Gastroesophageal sphincter (tissue), 4 donors: ENCODE data around the gene EPHB2. TPM values are rescaled to one million over a fixed set of nuclear protein-coding genes. Genes with fewer than 3 reads are reported as not detected.

Experiments used
- ATAC-seq: fragments of 150-250 bp; one replicate; pipeline ENCODE4 v1.9.1; 2016; ENCODE audit warnings: mild to moderate bottlenecking, moderate library complexity
- H3K27ac ChIP-seq, 4 donors: fragments of 200-600 bp; sonication (generic) in 3 of 4; 1 replicate in 3 of 4; 2 replicates in 1 of 4; pipeline ENCODE4 v1.5.1; 2016 to 2019
- H3K27me3 ChIP-seq: fragments of 200-600 bp; sonication (generic); one replicate; pipeline ENCODE4 v1.5.1; 2019
- H3K36me3 ChIP-seq, 2 donors: fragments of 200-600 bp; sonication (generic); one replicate each; pipeline ENCODE4 v1.5.1; 2019; ENCODE audit warnings: control low read depth in 1 of 2
- H3K4me1 ChIP-seq, 3 donors: fragments of 200-600 bp; sonication (generic); 1 replicate in 2 of 3; 2 replicates in 1 of 3; pipeline ENCODE4 v1.5.1; 2016 to 2019; ENCODE audit warnings: control low read depth in 2 of 3
- H3K4me3 ChIP-seq, 2 donors: fragments of 200-600 bp; sonication (generic); one replicate each; pipeline ENCODE4 v1.5.1; 2019; ENCODE audit warnings: mild to moderate bottlenecking in 1 of 2, moderate library complexity in 1 of 2
- H3K9me3 ChIP-seq, 3 donors: fragments of 200-600 bp; sonication (generic); one replicate each; pipeline ENCODE4 v1.5.1; 2017 to 2019; ENCODE audit warnings: control low read depth in 2 of 3
- EP300 ChIP-seq: sonication (generic); formaldehyde crosslinking; IDR thresholded peaks from one replicate; pipeline ENCODE4 v1.6.1; 2017; ENCODE audit warnings: antibody characterized with exemption, mild to moderate bottlenecking
- POLR2A ChIP-seq, 2 donors: fragments of 450-650 bp; IDR thresholded peaks; one replicate each; pipeline ENCODE4 v1.6.1; 2017; ENCODE audit warnings: antibody characterized with exemption in 2 of 2, mild to moderate bottlenecking in 2 of 2, moderate library complexity in 1 of 2
- POLR2AphosphoS5 ChIP-seq: sonication (generic); formaldehyde crosslinking; IDR thresholded peaks from one replicate; pipeline ENCODE4 v1.6.1; 2017; ENCODE audit warnings: antibody characterized with exemption
- WGBS, 2 donors: methylation state at CpG; one replicate each; pipeline ENCODE4 v1.1.5; 2018; ENCODE audit warnings: low coverage in 1 of 2; 5-methylcytosine and 5-hydroxymethylcytosine counted together
- total RNA-seq, 4 donors: library from RNA; depleted of rRNA; stranded (reverse); fragments of >200 nt; gene quantifications; one replicate each; pipeline ENCODE4 v1.1.0, GENCODE V29; 2016
- TF ChIP-seq, protein P1 (sequence below), 4 experiments: fragments of 200-600 bp in 2 of 4; fragments of 450-650 bp in 2 of 4; sonication (generic) in 1 of 4; IDR thresholded peaks; one replicate each; pipeline ENCODE4 v1.5.1; 2017 to 2019; ENCODE audit warnings: antibody characterized with exemption in 4 of 4, mild to moderate bottlenecking in 2 of 4, moderate library complexity in 2 of 4

EPHB2 gene
- total RNA-seq, 4 donors from 2014 or later, result 2.0 to 5.9 (median 2.6) TPM

DNA sequence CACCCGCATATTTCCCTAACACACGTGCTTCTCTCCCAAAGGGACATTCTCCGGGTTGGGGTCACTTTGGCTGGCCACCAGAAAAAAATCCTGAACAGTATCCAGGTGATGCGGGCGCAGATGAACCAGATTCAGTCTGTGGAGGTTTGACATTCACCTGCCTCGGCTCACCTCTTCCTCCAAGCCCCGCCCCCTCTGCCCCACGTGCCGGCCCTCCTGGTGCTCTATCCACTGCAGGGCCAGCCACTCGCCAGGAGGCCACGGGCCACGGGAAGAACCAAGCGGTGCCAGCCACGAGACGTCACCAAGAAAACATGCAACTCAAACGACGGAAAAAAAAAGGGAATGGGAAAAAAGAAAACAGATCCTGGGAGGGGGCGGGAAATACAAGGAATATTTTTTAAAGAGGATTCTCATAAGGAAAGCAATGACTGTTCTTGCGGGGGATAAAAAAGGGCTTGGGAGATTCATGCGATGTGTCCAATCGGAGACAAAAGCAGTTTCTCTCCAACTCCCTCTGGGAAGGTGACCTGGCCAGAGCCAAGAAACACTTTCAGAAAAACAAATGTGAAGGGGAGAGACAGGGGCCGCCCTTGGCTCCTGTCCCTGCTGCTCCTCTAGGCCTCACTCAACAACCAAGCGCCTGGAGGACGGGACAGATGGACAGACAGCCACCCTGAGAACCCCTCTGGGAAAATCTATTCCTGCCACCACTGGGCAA is 202.9 kb downstream of the EPHB2 start:
- no peak for ATAC-seq
- no peaks in the 10 kb centered on the region for H3K9me3 ChIP-seq
- H3K36me3 ChIP-seq, result no peaks in the 10 kb centered on the region
- peaks cover 0 to 11% (median 0%) of the 10 kb centered on the region in 3 donors for H3K4me1 ChIP-seq
- no peak overlapping the region for H3K4me3 ChIP-seq
- H3K27me3 ChIP-seq, result peaks cover 10% of the 10 kb centered on the region
- TF ChIP-seq POLR2AphosphoS5 (no peak), EP300 (no peak), POLR2A (IDR thresholded peaks at IDR 0.05) (no peak)
- TF ChIP-seq, protein P1, sequence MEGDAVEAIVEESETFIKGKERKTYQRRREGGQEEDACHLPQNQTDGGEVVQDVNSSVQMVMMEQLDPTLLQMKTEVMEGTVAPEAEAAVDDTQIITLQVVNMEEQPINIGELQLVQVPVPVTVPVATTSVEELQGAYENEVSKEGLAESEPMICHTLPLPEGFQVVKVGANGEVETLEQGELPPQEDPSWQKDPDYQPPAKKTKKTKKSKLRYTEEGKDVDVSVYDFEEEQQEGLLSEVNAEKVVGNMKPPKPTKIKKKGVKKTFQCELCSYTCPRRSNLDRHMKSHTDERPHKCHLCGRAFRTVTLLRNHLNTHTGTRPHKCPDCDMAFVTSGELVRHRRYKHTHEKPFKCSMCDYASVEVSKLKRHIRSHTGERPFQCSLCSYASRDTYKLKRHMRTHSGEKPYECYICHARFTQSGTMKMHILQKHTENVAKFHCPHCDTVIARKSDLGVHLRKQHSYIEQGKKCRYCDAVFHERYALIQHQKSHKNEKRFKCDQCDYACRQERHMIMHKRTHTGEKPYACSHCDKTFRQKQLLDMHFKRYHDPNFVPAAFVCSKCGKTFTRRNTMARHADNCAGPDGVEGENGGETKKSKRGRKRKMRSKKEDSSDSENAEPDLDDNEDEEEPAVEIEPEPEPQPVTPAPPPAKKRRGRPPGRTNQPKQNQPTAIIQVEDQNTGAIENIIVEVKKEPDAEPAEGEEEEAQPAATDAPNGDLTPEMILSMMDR (IDR thresholded peaks at IDR 0.05), result no peak
- H3K27ac ChIP-seq, result no peak overlapping the region
- 81% methylated on average over 5 to 7 of the region's 24 CpGs for WGBS, 2 donors

DNA sequence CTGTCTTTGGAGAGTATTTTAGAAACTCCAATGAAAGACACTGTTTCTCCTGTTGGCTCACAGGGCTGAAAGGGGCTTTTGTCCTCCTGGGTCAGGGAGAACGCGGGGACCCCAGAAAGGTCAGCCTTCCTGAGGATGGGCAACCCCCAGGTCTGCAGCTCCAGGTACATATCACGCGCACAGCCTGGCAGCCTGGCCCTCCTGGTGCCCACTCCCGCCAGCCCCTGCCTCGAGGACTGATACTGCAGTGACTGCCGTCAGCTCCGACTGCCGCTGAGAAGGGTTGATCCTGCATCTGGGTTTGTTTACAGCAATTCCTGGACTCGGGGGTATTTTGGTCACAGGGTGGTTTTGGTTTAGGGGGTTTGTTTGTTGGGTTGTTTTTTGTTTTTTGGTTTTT is 203.5 kb downstream of the EPHB2 start:
- H3K4me3 ChIP-seq, result no peak overlapping the region
- WGBS, 2 donors, result 75 to 100% methylated on average over 3 to 4 of the region's 10 CpGs
- H3K4me1 ChIP-seq, result peaks cover 0 to 11% (median 0%) of the 10 kb centered on the region in 3 donors
- peaks cover 10% of the 10 kb centered on the region for H3K27me3 ChIP-seq
- ATAC-seq, result no peak
- TF ChIP-seq POLR2A (IDR thresholded peaks at IDR 0.05) (no peak), EP300 (no peak)
- no peaks in the 10 kb centered on the region for H3K9me3 ChIP-seq
- no peaks in the 10 kb centered on the region for H3K36me3 ChIP-seq
- no peak overlapping the region for H3K27ac ChIP-seq

DNA sequence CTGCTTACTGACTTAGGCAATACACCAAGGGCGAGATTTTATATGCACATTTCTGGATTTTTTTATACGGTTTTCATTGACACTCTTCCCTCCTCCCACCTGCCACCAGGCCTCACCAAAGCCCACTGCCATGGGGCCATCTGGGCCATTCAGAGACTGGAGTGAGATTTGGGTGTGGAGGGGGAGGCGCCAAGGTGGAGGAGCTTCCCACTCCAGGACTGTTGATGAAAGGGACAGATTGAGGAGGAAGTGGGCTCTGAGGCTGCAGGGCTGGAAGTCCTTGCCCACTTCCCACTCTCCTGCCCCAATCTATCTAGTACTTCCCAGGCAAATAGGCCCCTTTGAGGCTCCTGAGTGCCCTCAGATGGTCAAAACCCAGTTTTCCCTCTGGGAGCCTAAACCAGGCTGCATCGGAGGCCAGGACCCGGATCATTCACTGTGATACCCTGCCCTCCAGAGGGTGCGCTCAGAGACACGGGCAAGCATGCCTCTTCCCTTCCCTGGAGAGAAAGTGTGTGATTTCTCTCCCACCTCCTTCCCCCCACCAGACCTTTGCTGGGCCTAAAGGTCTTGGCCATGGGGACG is 204.1 kb downstream of the EPHB2 start:
- peaks cover 0 to 11% (median 0%) of the 10 kb centered on the region in 3 donors for H3K4me1 ChIP-seq
- no peak overlapping the region for H3K27ac ChIP-seq
- no peaks in the 10 kb centered on the region for H3K9me3 ChIP-seq
- WGBS, 2 donors, result 94 to 100% methylated on average over 1 to 4 of the region's 8 CpGs
- TF ChIP-seq POLR2A (IDR thresholded peaks at IDR 0.05), result no peak
- no peak for TF ChIP-seq EP300
- TF ChIP-seq, protein P1 (IDR thresholded peaks at IDR 0.05), result no peak
- no peak for TF ChIP-seq POLR2AphosphoS5
- peaks cover 10% of the 10 kb centered on the region for H3K27me3 ChIP-seq
- no peaks in the 10 kb centered on the region for H3K36me3 ChIP-seq
- ATAC-seq, result no peak
- no peak overlapping the region for H3K4me3 ChIP-seq

DNA sequence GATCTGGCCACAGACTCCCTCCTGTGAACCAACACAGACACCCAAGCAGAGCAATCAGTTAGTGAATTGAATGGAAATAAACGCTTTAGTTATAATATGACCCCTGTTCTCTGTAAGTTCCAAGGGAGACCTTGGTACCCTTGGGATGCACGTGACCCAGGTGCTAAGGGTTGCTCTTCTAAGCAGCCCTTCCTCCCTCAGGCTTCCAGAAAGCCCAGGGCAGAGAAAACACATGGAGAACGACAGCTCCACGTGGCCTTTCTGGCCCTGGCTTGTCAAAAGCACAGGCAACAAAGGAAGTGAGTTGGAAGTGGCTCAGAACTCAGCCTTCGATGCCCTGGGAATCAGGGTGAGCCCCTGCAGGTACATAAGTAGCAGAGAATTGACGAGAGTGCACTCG is 204.6 kb downstream of the EPHB2 start:
- ATAC-seq, result no peak
- TF ChIP-seq POLR2A (IDR thresholded peaks at IDR 0.05), result no peak
- TF ChIP-seq, protein P1 (IDR thresholded peaks at IDR 0.05), result no peak
- H3K4me1 ChIP-seq, result peaks cover 0 to 16% (median 0%) of the 10 kb centered on the region in 3 donors
- no peaks in the 10 kb centered on the region for H3K36me3 ChIP-seq
- WGBS, 2 donors, result 67 to 100% methylated on average over 1 to 5 of the region's 7 CpGs
- H3K27ac ChIP-seq, result no peak overlapping the region
- H3K27me3 ChIP-seq, result peaks cover 14% of the 10 kb centered on the region
- H3K9me3 ChIP-seq, result no peaks in the 10 kb centered on the region
- no peak overlapping the region for H3K4me3 ChIP-seq

DNA sequence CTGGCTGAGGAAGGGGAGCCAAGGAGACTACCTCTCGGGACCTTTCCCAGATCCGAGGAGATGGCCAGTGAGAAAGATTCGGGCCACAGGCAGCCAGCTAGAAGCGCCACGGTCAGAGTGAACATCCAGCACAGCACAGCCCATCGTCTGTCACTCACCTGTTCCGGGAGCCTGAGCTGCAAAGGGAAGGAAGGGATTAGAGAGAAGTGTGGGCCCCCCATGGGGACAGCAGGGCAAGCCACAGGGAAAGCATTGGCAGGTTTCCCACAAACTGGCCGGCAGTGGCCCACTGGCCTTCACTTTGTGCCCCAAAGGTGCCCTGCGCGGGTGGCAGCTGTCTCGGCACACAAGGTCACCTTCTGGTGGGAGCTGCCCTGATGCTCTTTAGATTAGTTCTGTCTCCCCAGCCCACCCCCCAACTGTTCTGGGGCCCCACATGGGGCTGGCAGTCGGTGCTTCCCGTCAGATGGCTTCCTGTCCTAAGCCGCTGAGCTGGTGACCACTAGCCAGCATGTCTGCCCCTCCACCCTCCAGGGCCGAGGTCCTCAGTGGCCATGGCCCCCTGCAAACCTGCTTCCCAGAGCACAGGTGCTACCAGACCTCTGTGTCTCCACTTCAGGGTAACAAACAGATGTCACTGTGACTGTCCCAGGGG is 205.3 kb downstream of the EPHB2 start:
- TF ChIP-seq POLR2AphosphoS5 (no peak), POLR2A (IDR thresholded peaks at IDR 0.05) (no peak), EP300 (no peak)
- TF ChIP-seq, protein P1 (IDR thresholded peaks at IDR 0.05), result no peak
- H3K36me3 ChIP-seq, result no peaks in the 10 kb centered on the region
- no peak overlapping the region for H3K27ac ChIP-seq
- WGBS, 2 donors, result 67 to 74% methylated on average over 3 of the region's 15 CpGs
- H3K4me3 ChIP-seq, result no peak overlapping the region
- H3K4me1 ChIP-seq, result peaks cover 0 to 23% (median 0%) of the 10 kb centered on the region in 3 donors
- H3K27me3 ChIP-seq, result peaks cover 16% of the 10 kb centered on the region
- H3K9me3 ChIP-seq, result no peaks in the 10 kb centered on the region
- no peak for ATAC-seq
